ENCODE data around the gene DPYD. TPM values are rescaled to one million over a fixed set of nuclear protein-coding genes. Genes with fewer than 3 reads are reported as not detected.

Gene DPYD
- total RNA-seq, 2 donors from 2014 or later = 9.2 to 17.5 TPM

DNA sequence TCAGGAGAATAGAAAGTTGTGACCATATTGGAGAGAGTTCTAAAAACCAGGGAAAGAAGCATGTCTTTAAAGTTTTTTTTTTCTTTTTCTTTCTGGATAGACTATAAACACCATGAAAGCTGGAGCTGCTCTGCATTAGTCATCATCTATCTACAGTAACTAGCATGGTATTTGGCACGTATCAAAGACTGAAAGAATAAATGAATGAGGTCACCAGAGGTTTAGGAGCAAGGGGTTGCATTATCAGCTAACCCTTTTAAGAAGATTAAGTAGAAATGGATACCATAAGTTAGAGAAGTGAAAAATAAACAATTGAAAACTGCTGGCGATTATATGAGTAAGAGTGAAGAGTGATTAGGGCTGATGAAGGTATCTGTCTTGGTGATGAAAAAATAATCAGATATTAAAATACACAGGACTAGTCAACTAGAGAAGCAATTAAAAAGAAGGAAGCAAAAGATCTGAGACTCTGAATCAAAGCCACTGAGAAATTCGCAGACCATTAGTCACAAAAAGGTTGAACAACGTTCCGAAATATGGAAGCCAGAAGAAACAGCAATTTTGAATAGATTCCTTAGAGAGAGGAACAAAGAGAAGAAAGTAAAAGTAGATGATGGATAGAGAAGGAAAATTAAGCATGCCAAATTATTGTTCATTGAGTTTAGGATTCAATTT lies 536.4 kb downstream of the DPYD start:
- no peak for TF ChIP-seq CTCF (conservative IDR thresholded peaks at IDR 0.05)
- 88 to 92% methylated on average over 4 to 5 of the region's 5 CpGs for WGBS, 2 experiments (ENCODE audit: insufficient coverage in 1 of 2, insufficient read length in 1 of 2)
- no peaks in the 10 kb centered on the region for H3K36me3 Mint-ChIP-seq (ENCODE audit: low read depth)
- no peaks in the 10 kb centered on the region for H3K27me3 Mint-ChIP-seq (ENCODE audit: insufficient read depth)
- H3K4me1 Mint-ChIP-seq = peaks cover 6% of the 10 kb centered on the region
- Histone ChIP-seq H3K9ac (ENCODE audit: extremely low read depth, low read length, poor library complexity, severe bottlenecking) (no peak overlapping the region), H3K27me3 (ENCODE audit: control insufficient read depth, insufficient read depth, low read length, poor library complexity, severe bottlenecking) (no peaks in the 10 kb centered on the region), H3K36me3 (ENCODE audit: control insufficient read depth, insufficient read depth, low read length) (no peaks in the 10 kb centered on the region), H3K4me3 (ENCODE audit: low read length) (no peak overlapping the region), H3K9me3 (ENCODE audit: control insufficient read depth, low read length) (no peaks in the 10 kb centered on the region), H3K4me1 (ENCODE audit: control insufficient read depth, insufficient read depth, low read length) (peaks cover 5% of the 10 kb centered on the region), H3K27ac (ENCODE audit: low read depth, low read length) (no peak overlapping the region)
- H3K4me3 Mint-ChIP-seq = no peak overlapping the region
- H3K27ac Mint-ChIP-seq = no peak overlapping the region
- no peak for DNase-seq
- no peaks in the 10 kb centered on the region for H3K9me3 Mint-ChIP-seq

GRCh38 chr1:97383797-97384196 lies 537.0 kb downstream of the DPYD start:
- no peak for TF ChIP-seq CTCF (conservative IDR thresholded peaks at IDR 0.05)
- no peak overlapping the region for H3K4me3 Mint-ChIP-seq
- Histone ChIP-seq H3K27me3 (ENCODE audit: control insufficient read depth, insufficient read depth, low read length, poor library complexity, severe bottlenecking) (no peaks in the 10 kb centered on the region), H3K9me3 (ENCODE audit: control insufficient read depth, low read length) (no peaks in the 10 kb centered on the region), H3K36me3 (ENCODE audit: control insufficient read depth, insufficient read depth, low read length) (no peaks in the 10 kb centered on the region), H3K4me1 (ENCODE audit: control insufficient read depth, insufficient read depth, low read length) (peaks cover 5% of the 10 kb centered on the region), H3K27ac (ENCODE audit: low read depth, low read length) (no peak overlapping the region), H3K9ac (ENCODE audit: extremely low read depth, low read length, poor library complexity, severe bottlenecking) (no peak overlapping the region), H3K4me3 (ENCODE audit: low read length) (no peak overlapping the region)
- DNase-seq = no peak
- H3K27ac Mint-ChIP-seq = no peak overlapping the region
- no peaks in the 10 kb centered on the region for H3K9me3 Mint-ChIP-seq
- H3K27me3 Mint-ChIP-seq (ENCODE audit: insufficient read depth) = no peaks in the 10 kb centered on the region
- peaks cover 6% of the 10 kb centered on the region for H3K4me1 Mint-ChIP-seq
- H3K36me3 Mint-ChIP-seq (ENCODE audit: low read depth) = no peaks in the 10 kb centered on the region
- WGBS, 2 experiments (ENCODE audit: insufficient coverage in 1 of 2, insufficient read length in 1 of 2) = 89 to 93% methylated on average over 2 of the region's 4 CpGs

DNA sequence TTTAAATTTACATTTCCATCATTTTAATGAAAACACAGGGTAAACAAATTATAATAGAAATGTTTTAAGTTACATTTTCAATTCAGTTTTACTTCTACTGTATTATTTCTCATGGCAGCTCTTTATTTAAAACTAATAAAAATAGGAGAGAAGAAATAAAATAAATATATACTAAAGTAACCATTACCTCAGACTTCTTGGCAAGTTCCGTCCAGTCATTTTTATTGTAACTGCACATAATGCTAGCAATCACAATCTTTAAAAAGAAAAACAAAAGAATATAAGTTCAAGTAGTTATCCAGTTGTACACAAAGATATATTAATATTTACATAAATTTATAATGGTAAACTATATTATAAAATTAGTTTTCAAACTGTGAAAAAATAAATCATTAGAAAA lies 538.6 kb downstream of the DPYD start:
- H3K4me1 ChIP-seq (ENCODE audit: control insufficient read depth, insufficient read depth, low read length) = peaks cover 5% of the 10 kb centered on the region
- no peak overlapping the region for H3K4me3 ChIP-seq (ENCODE audit: low read length)
- WGBS, 2 experiments (ENCODE audit: insufficient coverage in 1 of 2, insufficient read length in 1 of 2) = 60 to 75% methylated on average over 1 of the region's 1 CpG
- no peaks in the 10 kb centered on the region for H3K36me3 ChIP-seq (ENCODE audit: control insufficient read depth, insufficient read depth, low read length)
- no peak overlapping the region for H3K27ac ChIP-seq (ENCODE audit: low read depth, low read length)
- DNase-seq = no peak
- no peaks in the 10 kb centered on the region for H3K9me3 ChIP-seq (ENCODE audit: control insufficient read depth, low read length)
- Mint-ChIP-seq H3K27ac (no peak overlapping the region), H3K36me3 (ENCODE audit: low read depth) (no peaks in the 10 kb centered on the region), H3K27me3 (ENCODE audit: insufficient read depth) (no peaks in the 10 kb centered on the region), H3K4me1 (peaks cover 6% of the 10 kb centered on the region), H3K9me3 (no peaks in the 10 kb centered on the region), H3K4me3 (no peak overlapping the region)
- no peak overlapping the region for H3K9ac ChIP-seq (ENCODE audit: extremely low read depth, low read length, poor library complexity, severe bottlenecking)
- no peak for TF ChIP-seq CTCF (conservative IDR thresholded peaks at IDR 0.05)
- no peaks in the 10 kb centered on the region for H3K27me3 ChIP-seq (ENCODE audit: control insufficient read depth, insufficient read depth, low read length, poor library complexity, severe bottlenecking)

Data from endodermal cell (in vitro differentiated cells).